Naive thymus-derived CD4-positive, alpha-beta T cell (primary cell): ENCODE measurements around the gene SECTM1. TPM values are rescaled to one million over a fixed set of nuclear protein-coding genes. Genes with fewer than 3 reads are reported as not detected.

Source experiments
- ATAC-seq: fragments of 150-1000 bp; cut with Tn5 transposase; 2 replicates; pipeline ENCODE4 v1.10.0; 2021; ENCODE audit warnings: mild to moderate bottlenecking, moderate library complexity
- CTCF ChIA-PET: fragments of 350-600 bp; sonication (Branson Sonifier 250); formaldehyde crosslinking; loops from one replicate; lab custom pipeline; 2021; ENCODE audit warnings: antibody characterized with exemption; lab: Charles Lee
- POLR2A ChIA-PET: fragments of 350-600 bp; sonication (Branson Sonifier 250); formaldehyde crosslinking; loops from one replicate; lab custom pipeline; 2021; ENCODE audit warnings: antibody characterized with exemption, inconsistent platforms; lab: Charles Lee
- DNase-seq, 9 donors: peaks; one replicate each; pipeline versions ENCODE4 v3.0.0 to v3.0.0-alpha.2; 2020 to 2022; ENCODE audit warnings: mixed read lengths in 1 of 9
- H3K27ac ChIP-seq: one replicate; pipeline ENCODE4 v1.7.0; 2013; ENCODE audit warnings: mild to moderate bottlenecking, low read depth, low read length, moderate library complexity
- H3K27me3 ChIP-seq, 2 donors: one replicate each; pipeline ENCODE4 v1.7.0; 2013; ENCODE audit warnings: low read length in 2 of 2, mild to moderate bottlenecking in 2 of 2, moderate library complexity in 2 of 2; ENCODE audit not compliant: control insufficient read depth in 2 of 2, insufficient read depth in 2 of 2
- H3K36me3 ChIP-seq, 3 experiments: 1 replicate in 2 of 3; 2 replicates in 1 of 3; pipeline ENCODE4 v1.7.0; 2013; ENCODE audit warnings: low read length in 3 of 3, mild to moderate bottlenecking in 3 of 3, moderate library complexity in 1 of 3; ENCODE audit not compliant: insufficient read depth in 3 of 3, control insufficient read depth in 2 of 3
- H3K4me1 ChIP-seq, 2 donors: one replicate each; pipeline ENCODE4 v1.7.0; 2013; ENCODE audit warnings: low read length in 2 of 2, mild to moderate bottlenecking in 2 of 2, moderate library complexity in 1 of 2; ENCODE audit not compliant: control insufficient read depth in 2 of 2, insufficient read depth in 2 of 2
- H3K4me3 ChIP-seq: 2 replicates; pipeline ENCODE4 v1.7.0; 2013; ENCODE audit warnings: mild to moderate bottlenecking, low read length
- H3K9me3 ChIP-seq, 3 experiments: 1 replicate in 2 of 3; 2 replicates in 1 of 3; pipeline ENCODE4 v1.7.0; 2013; ENCODE audit warnings: low read length in 3 of 3; ENCODE audit not compliant: control insufficient read depth in 2 of 3
- H3K27ac Mint-ChIP-seq, 9 donors: one replicate each; pipeline ENCODE4 v1.8.0; 2020 to 2022; ENCODE audit warnings: mixed read lengths in 9 of 9, mild to moderate bottlenecking in 8 of 9, moderate library complexity in 5 of 9, inconsistent platforms in 2 of 9
- H3K27me3 Mint-ChIP-seq, 5 donors: one replicate each; pipeline ENCODE4 v1.8.0; 2021 to 2022; ENCODE audit warnings: mixed read lengths in 5 of 5, mild to moderate bottlenecking in 1 of 5
- H3K36me3 Mint-ChIP-seq, 5 donors: one replicate each; pipeline ENCODE4 v1.8.0; 2020 to 2022; ENCODE audit warnings: mixed read lengths in 5 of 5, mild to moderate bottlenecking in 3 of 5, inconsistent platforms in 1 of 5
- H3K4me1 Mint-ChIP-seq, 7 donors: one replicate each; pipeline ENCODE4 v1.8.0; 2020 to 2022; ENCODE audit warnings: mixed read lengths in 7 of 7, mild to moderate bottlenecking in 3 of 7, inconsistent platforms in 1 of 7
- H3K4me3 Mint-ChIP-seq, 10 donors: one replicate each; pipeline ENCODE4 v1.8.0; 2020 to 2022; ENCODE audit warnings: mild to moderate bottlenecking in 10 of 10, mixed read lengths in 10 of 10, moderate library complexity in 6 of 10, inconsistent platforms in 2 of 10
- H3K9me3 Mint-ChIP-seq, 11 donors: one replicate each; pipeline ENCODE4 v1.8.0; 2020 to 2022; ENCODE audit warnings: mixed read lengths in 11 of 11, mild to moderate bottlenecking in 4 of 11, inconsistent platforms in 1 of 11, moderate library complexity in 1 of 11
- intact Hi-C, 2 donors: fragments of 100-400 bp; cut with micrococcal nuclease; formaldehyde crosslinking; loops; one replicate each; pipeline ENCODE4 v1.15.1; 2023
- polyA plus RNA-seq, 2 donors: library from polyadenylated mRNA; unstranded; fragments of 300-500 nt; fragmentation: Illumina TruSeq; gene quantifications; one replicate each; pipeline ENCODE4 v1.2.3, GENCODE V29; 2021
- total RNA-seq, 6 experiments: library from RNA in 5 of 6; stranded (reverse) in 5 of 6; gene quantifications; 1 replicate in 5 of 6; 2 replicates in 1 of 6; pipeline ENCODE4 v1.2.3 and lab custom pipeline; 2021 to 2026

The SECTM1 gene
- total and polyA plus RNA-seq, 7 experiments from 2014 or later: 1.5 to 32.4 (median 3.2) TPM

- Mint-ChIP-seq H3K4me3 (peak overlapping the region; percentile 80 to 93 (median 90)), H3K4me1 (peaks cover 16 to 33% (median 24%) of the 10 kb centered on the region in 7 donors), H3K27ac (peak overlapping the region in 7 of 9 donors; percentile 48 to 86 (median 79)), H3K36me3 (no peaks in the 10 kb centered on the region), H3K9me3 (no peaks in the 10 kb centered on the region), H3K27me3 (peaks cover 0 to 6% (median 0%) of the 10 kb centered on the region in 5 donors)
- no peaks in the 10 kb centered on the region for H3K9me3 ChIP-seq
- ChIA-PET CTCF (interaction anchor here (0.6 to 1.1 kb wide), 2 partner anchors 12 to 90 kb away, joined by 3 read pairs; no protein-coding TSS in a partner anchor), POLR2A (interaction anchor here (0.6 to 3.7 kb wide), 10 partner anchors 8 to 312 kb away, joined by 3 to 27 read pairs (median 3); partner anchors contain the start of gene CD7)
- H3K27ac ChIP-seq: peak overlapping the region; percentile 32
- no peaks in the 10 kb centered on the region for H3K36me3 ChIP-seq
- H3K27me3 ChIP-seq: no peaks in the 10 kb centered on the region
- intact Hi-C loops: loop anchor here in 1 of 2 donors (2.0 kb wide), 1 partner anchor 16 kb away; the partner anchor contains the start of gene CD7
- ATAC-seq (peak; percentile 78), DNase-seq (peak in 2 of 9 donors; percentile 26 to 32)
- H3K4me1 ChIP-seq: peaks cover 15 to 17% of the 10 kb centered on the region in 2 donors
- peak overlapping the region; percentile 60 for H3K4me3 ChIP-seq
These were observed 792 bp downstream of the SECTM1 start for GRCh38 chr17:82332669-82333278.

GRCh38 chr17:82331345-82331939 is 2.1 kb downstream of the SECTM1 start:
- ATAC-seq: no peak
- H3K27ac ChIP-seq: no peak overlapping the region
- no peak overlapping the region for H3K27ac Mint-ChIP-seq

GRCh38 chr17:82330322-82331239 is 3.0 kb downstream of the SECTM1 start:
- Histone ChIP-seq H3K9me3 (no peaks in the 10 kb centered on the region), H3K27me3 (no peaks in the 10 kb centered on the region), H3K27ac (no peak overlapping the region), H3K36me3 (no peaks in the 10 kb centered on the region), H3K4me3 (no peak overlapping the region), H3K4me1 (peaks cover 15 to 17% of the 10 kb centered on the region in 2 donors)
- Mint-ChIP-seq H3K4me3 (peak overlapping the region in 2 of 10 donors; percentile 7 to 41), H3K9me3 (no peaks in the 10 kb centered on the region), H3K27me3 (peaks cover 0 to 6% (median 0%) of the 10 kb centered on the region in 5 donors), H3K27ac (peak overlapping the region in 1 of 9 donors; percentile 7), H3K4me1 (peaks cover 14 to 28% (median 20%) of the 10 kb centered on the region in 7 donors), H3K36me3 (no peaks in the 10 kb centered on the region)
- intact Hi-C loops: no loop called here
- CTCF ChIA-PET: no interaction called here
- DNase-seq: no peak
- POLR2A ChIA-PET: interaction anchor here (1.1 to 1.3 kb wide), 3 partner anchors 15 to 63 kb away, joined by 3 read pairs; no protein-coding TSS in a partner anchor
- ATAC-seq: no peak

More at GRCh38 chr17:82331345-82331939, 2.1 kb downstream of the SECTM1 start:
- Mint-ChIP-seq H3K36me3 (no peaks in the 10 kb centered on the region), H3K27me3 (peaks cover 0 to 6% (median 0%) of the 10 kb centered on the region in 5 donors), H3K4me3 (peak overlapping the region in 7 of 10 donors; percentile 23 to 90 (median 59)), H3K4me1 (peaks cover 16 to 33% (median 24%) of the 10 kb centered on the region in 7 donors), H3K9me3 (no peaks in the 10 kb centered on the region)
- intact Hi-C loops: no loop called here
- CTCF ChIA-PET: no interaction called here
- no peaks in the 10 kb centered on the region for H3K36me3 ChIP-seq
- DNase-seq: no peak
- no peak overlapping the region for H3K4me3 ChIP-seq
- H3K27me3 ChIP-seq: no peaks in the 10 kb centered on the region
- H3K4me1 ChIP-seq: peaks cover 15 to 17% of the 10 kb centered on the region in 2 donors
- no peaks in the 10 kb centered on the region for H3K9me3 ChIP-seq
- POLR2A ChIA-PET: interaction anchor here (1.3 to 3.7 kb wide), 2 partner anchors 16 to 34 kb away, joined by 3 to 27 read pairs; no protein-coding TSS in a partner anchor

GRCh38 chr17:82329683-82330321 is 3.8 kb downstream of the SECTM1 start:
- H3K27me3 Mint-ChIP-seq: peaks cover 0 to 4% (median 0%) of the 10 kb centered on the region in 5 donors
- CTCF ChIA-PET: no interaction called here
- no peak overlapping the region for H3K4me3 Mint-ChIP-seq
- DNase-seq (no peak), ATAC-seq (no peak)
- Histone ChIP-seq H3K27ac (no peak overlapping the region), H3K4me3 (no peak overlapping the region), H3K4me1 (peaks cover 12 to 15% of the 10 kb centered on the region in 2 donors), H3K27me3 (no peaks in the 10 kb centered on the region), H3K36me3 (no peaks in the 10 kb centered on the region), H3K9me3 (no peaks in the 10 kb centered on the region)
- H3K36me3 Mint-ChIP-seq: no peaks in the 10 kb centered on the region
- peaks cover 9 to 26% (median 16%) of the 10 kb centered on the region in 7 donors for H3K4me1 Mint-ChIP-seq
- POLR2A ChIA-PET: interaction anchor here (1.1 to 1.3 kb wide), 2 partner anchors 33 to 64 kb away, joined by 3 read pairs; no protein-coding TSS in a partner anchor
- intact Hi-C loops: no loop called here
- no peaks in the 10 kb centered on the region for H3K9me3 Mint-ChIP-seq
- no peak overlapping the region for H3K27ac Mint-ChIP-seq

- H3K36me3 Mint-ChIP-seq: no peaks in the 10 kb centered on the region
- peaks cover 7 to 25% (median 14%) of the 10 kb centered on the region in 7 donors for H3K4me1 Mint-ChIP-seq
- H3K4me1 ChIP-seq: peaks cover 5 to 10% of the 10 kb centered on the region in 2 donors
- H3K27ac Mint-ChIP-seq: no peak overlapping the region
- no peak overlapping the region for H3K4me3 Mint-ChIP-seq
- ChIA-PET POLR2A (no interaction called here), CTCF (no interaction called here)
- peaks cover 0 to 4% (median 0%) of the 10 kb centered on the region in 5 donors for H3K27me3 Mint-ChIP-seq
- H3K27me3 ChIP-seq: no peaks in the 10 kb centered on the region
- H3K27ac ChIP-seq: no peak overlapping the region
- H3K9me3 ChIP-seq: no peaks in the 10 kb centered on the region
- intact Hi-C loops: no loop called here
- H3K4me3 ChIP-seq: no peak overlapping the region
- H3K9me3 Mint-ChIP-seq: no peaks in the 10 kb centered on the region
- no peak for DNase-seq
- ATAC-seq: no peak
- no peaks in the 10 kb centered on the region for H3K36me3 ChIP-seq
These were observed 4.5 kb downstream of the SECTM1 start for GRCh38 chr17:82328994-82329507.
